CD14-positive monocyte (primary cell): Measurements from ENCODE around the gene OBSCN. TPM values are rescaled to one million over a fixed set of nuclear protein-coding genes. Genes with fewer than 3 reads are reported as not detected.

Experiments
- DNase-seq, 3 donors: peaks; one replicate each; pipeline ENCODE4 v3.0.0-alpha.2; 2011 to 2022
- H2AFZ ChIP-seq: 2 replicates; pipeline ENCODE4 v1.6.0; 2012; ENCODE audit warnings: mild to moderate bottlenecking, low read depth, low read length, inconsistent platforms; ENCODE audit not compliant: insufficient read depth, poor library complexity, severe bottlenecking
- H3K27ac ChIP-seq, 2 donors: 1 replicate in 1 of 2; 2 replicates in 1 of 2; pipeline ENCODE4 v1.5.1; 2012 to 2013; ENCODE audit warnings: low read length in 2 of 2, control low read depth in 1 of 2, inconsistent platforms in 1 of 2, low read depth in 1 of 2, mild to moderate bottlenecking in 1 of 2
- H3K27me3 ChIP-seq, 2 donors: one replicate each; pipeline versions ENCODE4 v1.6.0 to v1.6.1; 2011 to 2013; ENCODE audit warnings: low read length in 2 of 2; ENCODE audit not compliant: control insufficient read depth in 2 of 2, insufficient read depth in 2 of 2
- H3K36me3 ChIP-seq, 2 donors: replicated peaks in 1 of 2; 1 replicate in 1 of 2; 2 replicates in 1 of 2; pipeline versions ENCODE4 v1.5.1 to v1.6.1; 2012 to 2013; ENCODE audit warnings: low read length in 2 of 2, control low read depth in 1 of 2, inconsistent platforms in 1 of 2, mild to moderate bottlenecking in 1 of 2; ENCODE audit not compliant: insufficient read depth in 2 of 2, control insufficient read depth in 1 of 2
- H3K4me1 ChIP-seq, 2 donors: 1 replicate in 1 of 2; 2 replicates in 1 of 2; pipeline versions ENCODE4 v1.5.1 to v1.6.1; 2012 to 2013; ENCODE audit warnings: low read length in 2 of 2, control low read depth in 1 of 2, inconsistent platforms in 1 of 2, mild to moderate bottlenecking in 1 of 2, moderate library complexity in 1 of 2; ENCODE audit not compliant: insufficient read depth in 2 of 2, control insufficient read depth in 1 of 2
- H3K4me2 ChIP-seq: replicated peaks from 2 replicates; pipeline ENCODE3; 2012; ENCODE audit warnings: low read length, moderate library complexity, mild to moderate bottlenecking; ENCODE audit not compliant: poor library complexity, severe bottlenecking; ENCODE audit errors: extremely low read depth
- H3K4me3 ChIP-seq, 3 experiments: fragments of 200-600 bp in 1 of 3; sonication (generic) in 1 of 3; replicated peaks in 1 of 3; 1 replicate in 2 of 3; 2 replicates in 1 of 3; pipeline ENCODE4 v1.5.1; 2011 to 2013; ENCODE audit warnings: low read length in 3 of 3, mild to moderate bottlenecking in 3 of 3, control low read depth in 2 of 3, low read depth in 2 of 3, inconsistent platforms in 1 of 3, moderate library complexity in 1 of 3
- H3K79me2 ChIP-seq: 2 replicates; pipeline ENCODE4 v1.6.0; 2012; ENCODE audit warnings: mild to moderate bottlenecking, control low read depth, inconsistent platforms, low read length, moderate library complexity; ENCODE audit not compliant: insufficient read depth
- H3K9ac ChIP-seq: 2 replicates; pipeline ENCODE4 v1.6.0; 2017; ENCODE audit warnings: low read length, mild to moderate bottlenecking; ENCODE audit not compliant: insufficient read depth, poor library complexity, severe bottlenecking
- H3K9me3 ChIP-seq, 2 donors: replicated peaks in 1 of 2; 1 replicate in 1 of 2; 2 replicates in 1 of 2; pipeline versions ENCODE4 v1.5.1 to v1.6.1; 2012 to 2013; ENCODE audit warnings: low read length in 2 of 2, control low read depth in 1 of 2; ENCODE audit not compliant: control insufficient read depth in 1 of 2, insufficient read depth in 1 of 2
- H4K20me1 ChIP-seq: 2 replicates; pipeline ENCODE4 v1.6.0; 2012; ENCODE audit warnings: mild to moderate bottlenecking, low read length, control low read depth, moderate library complexity; ENCODE audit not compliant: insufficient read depth
- H3K27ac Mint-ChIP-seq, 7 donors: one replicate each; pipeline ENCODE4 v1.8.0; 2020; ENCODE audit warnings: mild to moderate bottlenecking in 7 of 7, mixed read lengths in 7 of 7, moderate library complexity in 6 of 7, inconsistent platforms in 2 of 7
- H3K27me3 Mint-ChIP-seq, 3 donors: one replicate each; pipeline ENCODE4 v1.8.0; 2021 to 2022; ENCODE audit warnings: low read depth in 3 of 3, mild to moderate bottlenecking in 3 of 3, mixed read lengths in 3 of 3, moderate library complexity in 3 of 3, inconsistent platforms in 1 of 3
- H3K36me3 Mint-ChIP-seq, 2 donors: one replicate each; pipeline ENCODE4 v1.8.0; 2020; ENCODE audit warnings: mixed read lengths in 2 of 2, inconsistent platforms in 1 of 2, mild to moderate bottlenecking in 1 of 2
- H3K4me1 Mint-ChIP-seq: one replicate; pipeline ENCODE4 v1.8.0; 2020; ENCODE audit warnings: mild to moderate bottlenecking, mixed read lengths
- H3K4me3 Mint-ChIP-seq, 2 donors: one replicate each; pipeline ENCODE4 v1.8.0; 2020; ENCODE audit warnings: mild to moderate bottlenecking in 2 of 2, mixed read lengths in 2 of 2, moderate library complexity in 1 of 2
- H3K9me3 Mint-ChIP-seq, 7 donors: one replicate each; pipeline ENCODE4 v1.8.0; 2020 to 2022; ENCODE audit warnings: mixed read lengths in 7 of 7, mild to moderate bottlenecking in 6 of 7, moderate library complexity in 6 of 7, inconsistent platforms in 2 of 7
- CTCF ChIP-seq: fragments of 200-600 bp; IDR thresholded peaks from one replicate; pipeline ENCODE4 v1.8.0; 2022; ENCODE audit warnings: antibody characterized with exemption, mild to moderate bottlenecking
- WGBS: methylation state at CpG from one replicate; pipeline ENCODE4 v1.1.5; 2013; ENCODE audit warnings: missing lambda C conversion rate; ENCODE audit not compliant: insufficient coverage; 5-methylcytosine and 5-hydroxymethylcytosine counted together
- intact Hi-C, 2 donors: fragments of 100-400 bp; cut with micrococcal nuclease; formaldehyde crosslinking; loops; one replicate each; pipeline versions ENCODE4 v1.15.0 to v1.15.1; 2023
- polyA plus RNA-seq, 3 donors: library from polyadenylated mRNA; depleted of rRNA in 1 of 3; unstranded in 2 of 3; stranded (reverse) in 1 of 3; fragments of 300-500 nt in 2 of 3; fragments of >200 nt in 1 of 3; fragmentation: Illumina TruSeq in 2 of 3; gene quantifications; 1 replicate in 2 of 3; 2 replicates in 1 of 3; pipeline ENCODE4 v1.2.3, GENCODE V29; 2012 to 2021

OBSCN gene
- polyA plus RNA-seq, 3 donors: 0.57 to 1.5 (median 0.76) TPM

DNA sequence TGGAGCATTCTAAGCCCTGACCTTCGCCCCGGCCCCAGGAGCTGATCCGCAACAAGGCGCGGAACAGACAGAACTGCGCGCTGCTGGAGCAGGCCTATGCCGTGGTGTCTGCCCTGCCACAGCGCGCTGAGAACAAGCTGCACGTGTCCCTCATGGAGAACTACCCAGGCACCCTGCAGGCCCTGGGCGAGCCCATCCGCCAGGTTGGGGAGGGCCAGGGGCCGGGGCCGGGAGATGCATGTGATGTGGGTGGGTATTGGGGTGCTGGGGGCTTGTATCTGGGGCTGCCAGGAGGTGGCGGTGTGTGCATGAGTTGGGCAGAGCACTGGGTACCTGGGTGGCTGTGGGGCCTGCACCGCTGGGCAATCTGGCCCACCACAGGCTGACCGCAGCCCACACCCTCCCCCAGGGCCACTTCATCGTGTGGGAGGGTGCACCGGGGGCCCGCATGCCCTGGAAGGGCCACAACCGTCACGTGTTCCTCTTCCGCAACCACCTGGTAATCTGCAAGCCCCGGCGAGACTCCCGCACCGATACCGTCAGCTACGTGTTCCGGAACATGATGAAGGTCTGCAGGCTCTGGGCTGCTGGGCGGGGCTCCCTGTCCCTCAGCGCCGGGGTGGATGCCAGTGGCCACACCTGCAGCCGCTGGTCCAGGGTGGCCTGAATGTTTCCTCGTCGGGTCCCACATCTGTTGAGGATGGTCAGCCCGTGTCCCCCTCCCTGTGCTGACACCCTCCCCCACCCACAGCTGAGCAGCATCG is 133.0 kb downstream of the OBSCN start:
- no peaks in the 10 kb centered on the region for H3K27me3 Mint-ChIP-seq
- DNase-seq: no peak

GRCh38 chr1:228341450-228341813 is 133.6 kb downstream of the OBSCN start:
- no peak overlapping the region for H3K4me3 Mint-ChIP-seq
- no peak overlapping the region for H2AFZ ChIP-seq

More for the DNA sequence above, 133.0 kb downstream of the OBSCN start:
- H3K27ac Mint-ChIP-seq: no peak overlapping the region
- no peak overlapping the region for H2AFZ ChIP-seq
- no peak overlapping the region for H3K9ac ChIP-seq
- H3K79me2 ChIP-seq: no peaks in the 10 kb centered on the region
- no peak overlapping the region for H3K4me3 ChIP-seq
- no peaks in the 10 kb centered on the region for H3K4me1 ChIP-seq
- H3K4me3 Mint-ChIP-seq: no peak overlapping the region
- no peak overlapping the region for H3K4me2 ChIP-seq
- peaks cover 0 to 7% of the 10 kb centered on the region in 2 donors for H3K9me3 ChIP-seq
- intact Hi-C loops: no loop called here
- 96% methylated on average over 29 of the region's 39 CpGs for WGBS
- no peak overlapping the region for H3K27ac ChIP-seq
- no peaks in the 10 kb centered on the region for H3K36me3 ChIP-seq
- TF ChIP-seq CTCF: no peak
- no peaks in the 10 kb centered on the region for H3K4me1 Mint-ChIP-seq
- no peaks in the 10 kb centered on the region for H3K27me3 ChIP-seq
- H3K9me3 Mint-ChIP-seq: peaks cover 0 to 2% (median 0%) of the 10 kb centered on the region in 7 donors
- no peaks in the 10 kb centered on the region for H4K20me1 ChIP-seq
- H3K36me3 Mint-ChIP-seq: no peaks in the 10 kb centered on the region

More at GRCh38 chr1:228341450-228341813, 133.6 kb downstream of the OBSCN start:
- Mint-ChIP-seq H3K4me1 (no peaks in the 10 kb centered on the region), H3K27ac (no peak overlapping the region), H3K27me3 (no peaks in the 10 kb centered on the region), H3K9me3 (peaks cover 0 to 2% (median 0%) of the 10 kb centered on the region in 7 donors), H3K36me3 (no peaks in the 10 kb centered on the region)
- no peaks in the 10 kb centered on the region for H3K79me2 ChIP-seq
- no peak overlapping the region for H3K27ac ChIP-seq
- WGBS: 98% methylated on average over 10 of the region's 17 CpGs
- DNase-seq: no peak
- H3K4me2 ChIP-seq: no peak overlapping the region
- H3K9ac ChIP-seq: no peak overlapping the region
- peaks cover 0 to 7% of the 10 kb centered on the region in 2 donors for H3K9me3 ChIP-seq
- intact Hi-C loops: no loop called here
- H3K27me3 ChIP-seq: no peaks in the 10 kb centered on the region
- no peaks in the 10 kb centered on the region for H3K36me3 ChIP-seq
- TF ChIP-seq CTCF: no peak
- no peaks in the 10 kb centered on the region for H3K4me1 ChIP-seq
- H3K4me3 ChIP-seq: no peak overlapping the region
- no peaks in the 10 kb centered on the region for H4K20me1 ChIP-seq
